HCT116 (cell line): Measurements from ENCODE around the gene FLNB.

Experiments used
- EZH2 ChIP-seq: fragments of 200-600 bp; sonication (generic); IDR thresholded peaks from 2 replicates; pipeline ENCODE4 v1.6.1; 2017; ENCODE audit warnings: antibody characterized with exemption, mixed run types
- FOSL1 ChIP-seq: IDR thresholded peaks from 2 replicates; pipeline ENCODE4 v1.6.1; 2012; ENCODE audit warnings: low read depth
- JUND ChIP-seq: IDR thresholded peaks from 2 replicates; pipeline ENCODE4 v1.6.1; 2012
- POLR2A ChIP-seq: IDR thresholded peaks from 2 replicates; pipeline ENCODE4 v1.7.0; 2011; ENCODE audit warnings: borderline replicate concordance; ENCODE audit not compliant: insufficient read depth, insufficient read length; ENCODE audit errors: extremely low read depth
- POLR2AphosphoS5 ChIP-seq: IDR thresholded peaks from 2 replicates; pipeline ENCODE4 v1.6.1; 2011; ENCODE audit warnings: mild to moderate bottlenecking, low read depth, low read length, moderate library complexity
- RAD21 ChIP-seq: IDR thresholded peaks from 2 replicates; pipeline ENCODE4 v1.6.1; 2012; ENCODE audit warnings: low read depth, mild to moderate bottlenecking
- SRF ChIP-seq: IDR thresholded peaks from 2 replicates; pipeline ENCODE4 v1.6.1; 2012; ENCODE audit warnings: low read depth
- YY1 ChIP-seq: IDR thresholded peaks from 2 replicates; pipeline ENCODE4 v1.6.1; 2011; ENCODE audit warnings: low read length, low read depth, moderate library complexity, mild to moderate bottlenecking; ENCODE audit not compliant: insufficient replicate concordance; ENCODE audit errors: extremely low read depth
- ZFX ChIP-seq: fragments of 450-650 bp; IDR thresholded peaks from 2 replicates; pipeline ENCODE4 v1.6.1; 2017
- TF ChIP-seq, protein P1 (sequence below), 3 experiments: fragments of 200-600 bp in 1 of 3; sonication (generic) in 1 of 3; IDR thresholded peaks in 2 of 3; conservative IDR thresholded peaks in 1 of 3; 2 replicates each; pipeline ENCODE4 v1.5.1; 2012 to 2017; ENCODE audit warnings: low read depth in 2 of 3, low read length in 2 of 3, antibody characterized with exemption in 1 of 3, borderline replicate concordance in 1 of 3, control low read depth in 1 of 3, mild to moderate bottlenecking in 1 of 3, mixed read lengths in 1 of 3, mixed run types in 1 of 3, moderate library complexity in 1 of 3; ENCODE audit not compliant: insufficient read depth in 1 of 3
- TF ChIP-seq, protein P2 (sequence below): IDR thresholded peaks from 2 replicates; pipeline ENCODE4 v1.6.1; 2012
- TF ChIP-seq, protein P3 (sequence below): IDR thresholded peaks from 2 replicates; pipeline ENCODE4 v1.6.1; 2011; ENCODE audit warnings: mild to moderate bottlenecking, low read length, moderate library complexity; ENCODE audit not compliant: insufficient replicate concordance; ENCODE audit errors: extremely low read depth

DNA sequence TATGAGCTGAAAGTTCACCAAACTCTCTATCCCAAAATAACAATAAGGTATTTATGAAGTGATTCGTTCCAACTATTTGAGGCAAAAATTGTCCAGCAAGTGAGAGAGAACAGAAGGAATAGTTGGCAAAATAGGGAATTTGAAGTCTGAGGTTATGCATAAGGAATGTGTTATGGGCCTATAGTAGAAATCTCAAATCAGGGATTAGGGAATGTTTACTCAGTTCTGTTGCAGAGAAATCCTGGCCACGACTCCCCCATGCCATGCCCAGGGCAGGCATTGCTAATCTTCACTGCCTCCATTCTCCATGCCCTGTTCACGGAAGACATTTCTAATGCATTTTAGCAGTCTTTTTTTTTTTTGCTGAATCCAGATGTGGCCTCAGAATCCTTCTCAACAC, 58.6 kb downstream of the FLNB start:
- TF ChIP-seq POLR2AphosphoS5 (no peak), POLR2A (no peak), FOSL1 (no peak), ZFX (no peak), JUND (no peak), EZH2 (no peak), RAD21 (no peak), YY1 (no peak), SRF (no peak)
- TF ChIP-seq, protein P1, sequence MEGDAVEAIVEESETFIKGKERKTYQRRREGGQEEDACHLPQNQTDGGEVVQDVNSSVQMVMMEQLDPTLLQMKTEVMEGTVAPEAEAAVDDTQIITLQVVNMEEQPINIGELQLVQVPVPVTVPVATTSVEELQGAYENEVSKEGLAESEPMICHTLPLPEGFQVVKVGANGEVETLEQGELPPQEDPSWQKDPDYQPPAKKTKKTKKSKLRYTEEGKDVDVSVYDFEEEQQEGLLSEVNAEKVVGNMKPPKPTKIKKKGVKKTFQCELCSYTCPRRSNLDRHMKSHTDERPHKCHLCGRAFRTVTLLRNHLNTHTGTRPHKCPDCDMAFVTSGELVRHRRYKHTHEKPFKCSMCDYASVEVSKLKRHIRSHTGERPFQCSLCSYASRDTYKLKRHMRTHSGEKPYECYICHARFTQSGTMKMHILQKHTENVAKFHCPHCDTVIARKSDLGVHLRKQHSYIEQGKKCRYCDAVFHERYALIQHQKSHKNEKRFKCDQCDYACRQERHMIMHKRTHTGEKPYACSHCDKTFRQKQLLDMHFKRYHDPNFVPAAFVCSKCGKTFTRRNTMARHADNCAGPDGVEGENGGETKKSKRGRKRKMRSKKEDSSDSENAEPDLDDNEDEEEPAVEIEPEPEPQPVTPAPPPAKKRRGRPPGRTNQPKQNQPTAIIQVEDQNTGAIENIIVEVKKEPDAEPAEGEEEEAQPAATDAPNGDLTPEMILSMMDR (IDR thresholded peaks at IDR 0.05 in 2 of 3, conservative IDR thresholded peaks at IDR 0.05 in 1 of 3; ENCODE audit: borderline replicate concordance in 1 of 3, insufficient read depth in 1 of 3, low read depth in 2 of 3, low read length in 2 of 3): no peak
- TF ChIP-seq, protein P2, sequence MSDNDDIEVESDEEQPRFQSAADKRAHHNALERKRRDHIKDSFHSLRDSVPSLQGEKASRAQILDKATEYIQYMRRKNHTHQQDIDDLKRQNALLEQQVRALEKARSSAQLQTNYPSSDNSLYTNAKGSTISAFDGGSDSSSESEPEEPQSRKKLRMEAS: no peak
- TF ChIP-seq, protein P3, sequence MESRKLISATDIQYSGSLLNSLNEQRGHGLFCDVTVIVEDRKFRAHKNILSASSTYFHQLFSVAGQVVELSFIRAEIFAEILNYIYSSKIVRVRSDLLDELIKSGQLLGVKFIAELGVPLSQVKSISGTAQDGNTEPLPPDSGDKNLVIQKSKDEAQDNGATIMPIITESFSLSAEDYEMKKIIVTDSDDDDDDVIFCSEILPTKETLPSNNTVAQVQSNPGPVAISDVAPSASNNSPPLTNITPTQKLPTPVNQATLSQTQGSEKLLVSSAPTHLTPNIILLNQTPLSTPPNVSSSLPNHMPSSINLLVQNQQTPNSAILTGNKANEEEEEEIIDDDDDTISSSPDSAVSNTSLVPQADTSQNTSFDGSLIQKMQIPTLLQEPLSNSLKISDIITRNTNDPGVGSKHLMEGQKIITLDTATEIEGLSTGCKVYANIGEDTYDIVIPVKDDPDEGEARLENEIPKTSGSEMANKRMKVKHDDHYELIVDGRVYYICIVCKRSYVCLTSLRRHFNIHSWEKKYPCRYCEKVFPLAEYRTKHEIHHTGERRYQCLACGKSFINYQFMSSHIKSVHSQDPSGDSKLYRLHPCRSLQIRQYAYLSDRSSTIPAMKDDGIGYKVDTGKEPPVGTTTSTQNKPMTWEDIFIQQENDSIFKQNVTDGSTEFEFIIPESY: no peak
